SIG-M5 (cell line): ENCODE data around the gene HSD17B3.
"Not testable (repeated sequence)": the region's sequence is repeated elsewhere in the genome, so short reads cannot be mapped to it uniquely, and the experiment has no call there.

Experiments used
- DNase-seq: peaks from one replicate; lab custom pipeline; 2025; lab: John Stamatoyannopoulos, UW

Gene HSD17B3

GRCh38 chr9:96302021-96302420, at the start of gene HSD17B3:
Gene HSD17B3 (minus strand): TSS chr9:96302176. CDS start chr9:96302104, 72 bp downstream.
- no peak for DNase-seq

GRCh38 chr9:96350866-96351265, 48.9 kb upstream of the HSD17B3 start:
- DNase-seq: no peak

GRCh38 chr9:96348261-96348660, 46.3 kb upstream of the HSD17B3 start:
- DNase-seq: no peak

GRCh38 chr9:96345551-96345950, 43.6 kb upstream of the HSD17B3 start:
- no peak for DNase-seq

GRCh38 chr9:96344458-96345180, 42.6 kb upstream of the HSD17B3 start:
- DNase-seq: no peak

- no peak for DNase-seq
Observed at GRCh38 chr9:96343515-96344360, 41.8 kb upstream of the HSD17B3 start.

GRCh38 chr9:96342571-96343245, 40.7 kb upstream of the HSD17B3 start:
- DNase-seq: no peak

GRCh38 chr9:96340707-96341106, 38.7 kb upstream of the HSD17B3 start:
- no peak for DNase-seq

- no peak for DNase-seq
Observed at GRCh38 chr9:96338299-96338698, 36.3 kb upstream of the HSD17B3 start.

GRCh38 chr9:96333958-96334357, 32.0 kb upstream of the HSD17B3 start:
- DNase-seq: no peak

- no peak for DNase-seq
Observed at GRCh38 chr9:96331236-96331947, 29.4 kb upstream of the HSD17B3 start.

- no peak for DNase-seq
Observed at GRCh38 chr9:96327694-96328352, 25.8 kb upstream of the HSD17B3 start.

GRCh38 chr9:96323169-96323568, 21.2 kb upstream of the HSD17B3 start:
- DNase-seq: no peak

- DNase-seq: not testable (repeated sequence)
Observed at GRCh38 chr9:96322736-96323135, 20.8 kb upstream of the HSD17B3 start.

GRCh38 chr9:96322210-96322609, 20.2 kb upstream of the HSD17B3 start:
- not testable (repeated sequence) for DNase-seq

GRCh38 chr9:96321515-96321914, 19.5 kb upstream of the HSD17B3 start:
- no peak for DNase-seq

GRCh38 chr9:96320749-96321280, 18.8 kb upstream of the HSD17B3 start:
- DNase-seq: no peak

- peak; percentile 57 for DNase-seq
Observed at GRCh38 chr9:96318921-96319565, 17.1 kb upstream of the HSD17B3 start.

GRCh38 chr9:96317335-96317980, 15.5 kb upstream of the HSD17B3 start:
- DNase-seq: no peak

GRCh38 chr9:96309850-96310249, 7.9 kb upstream of the HSD17B3 start:
- no peak for DNase-seq
